ENCODE data around the gene SLC6A13.

DNA sequence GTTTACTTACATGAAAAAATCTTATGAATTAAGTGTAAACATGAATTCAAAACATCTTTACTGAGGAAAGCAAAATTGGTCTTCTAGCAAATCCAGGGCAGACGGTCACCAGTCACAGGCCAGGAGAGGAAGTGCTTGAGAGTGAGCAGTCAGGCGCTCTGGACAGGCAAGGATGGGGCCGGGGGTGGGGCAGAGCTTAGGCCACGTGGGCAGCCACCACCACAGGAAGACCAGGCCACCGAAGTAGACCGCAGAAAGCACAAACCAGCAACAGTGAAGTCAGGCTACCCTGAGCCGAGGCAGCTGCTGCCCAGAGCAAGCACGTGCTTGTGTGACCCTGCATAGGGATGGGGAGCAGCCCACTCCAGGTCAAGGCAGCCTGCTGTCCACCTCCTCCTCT is 82.2 kb downstream of the SLC6A13 start:
- TF ChIP-seq EZH2 (IDR thresholded peaks at IDR 0.05; ENCODE audit: low read depth) = no peak
- TF ChIP-seq CTCF (conservative IDR thresholded peaks at IDR 0.05) = no peak

All from PC-9 (cell line).